Testis (tissue), 2 donors: ENCODE measurements around the gene SMAD4.

ENCODE experiments used
- POLR2A ChIP-seq: fragments of 450-650 bp; IDR thresholded peaks from one replicate; pipeline ENCODE4 v1.6.1; 2017; ENCODE audit warnings: antibody characterized with exemption, mild to moderate bottlenecking, moderate library complexity
- TF ChIP-seq, protein P1 (sequence below), 3 experiments: fragments of 450-650 bp in 2 of 3; fragments of 200-600 bp in 1 of 3; sonication (generic) in 1 of 3; IDR thresholded peaks; one replicate each; pipeline ENCODE4 v1.5.1; 2016 to 2019; ENCODE audit warnings: antibody characterized with exemption in 3 of 3, mild to moderate bottlenecking in 2 of 3, moderate library complexity in 1 of 3

DNA sequence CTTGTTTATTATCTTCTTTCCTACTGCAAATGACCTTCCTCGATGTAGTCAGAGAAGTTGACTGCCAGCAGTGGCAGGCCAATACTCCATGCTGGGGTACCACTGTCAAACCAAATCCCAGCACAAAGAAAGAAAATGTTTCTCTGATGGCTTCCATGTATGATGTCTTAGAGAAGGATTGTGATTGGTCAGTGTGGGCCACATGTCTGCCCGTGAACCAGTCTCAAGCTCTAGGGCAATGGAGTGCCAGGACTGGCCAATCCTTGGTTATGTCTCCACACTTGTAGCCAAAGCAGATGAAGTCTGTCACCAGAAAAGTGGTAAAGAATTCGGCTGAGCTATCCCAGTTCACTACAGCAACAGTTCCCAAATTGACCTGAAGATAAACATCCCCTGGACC is 17.6 kb upstream of the SMAD4 start:
- TF ChIP-seq, protein P1, sequence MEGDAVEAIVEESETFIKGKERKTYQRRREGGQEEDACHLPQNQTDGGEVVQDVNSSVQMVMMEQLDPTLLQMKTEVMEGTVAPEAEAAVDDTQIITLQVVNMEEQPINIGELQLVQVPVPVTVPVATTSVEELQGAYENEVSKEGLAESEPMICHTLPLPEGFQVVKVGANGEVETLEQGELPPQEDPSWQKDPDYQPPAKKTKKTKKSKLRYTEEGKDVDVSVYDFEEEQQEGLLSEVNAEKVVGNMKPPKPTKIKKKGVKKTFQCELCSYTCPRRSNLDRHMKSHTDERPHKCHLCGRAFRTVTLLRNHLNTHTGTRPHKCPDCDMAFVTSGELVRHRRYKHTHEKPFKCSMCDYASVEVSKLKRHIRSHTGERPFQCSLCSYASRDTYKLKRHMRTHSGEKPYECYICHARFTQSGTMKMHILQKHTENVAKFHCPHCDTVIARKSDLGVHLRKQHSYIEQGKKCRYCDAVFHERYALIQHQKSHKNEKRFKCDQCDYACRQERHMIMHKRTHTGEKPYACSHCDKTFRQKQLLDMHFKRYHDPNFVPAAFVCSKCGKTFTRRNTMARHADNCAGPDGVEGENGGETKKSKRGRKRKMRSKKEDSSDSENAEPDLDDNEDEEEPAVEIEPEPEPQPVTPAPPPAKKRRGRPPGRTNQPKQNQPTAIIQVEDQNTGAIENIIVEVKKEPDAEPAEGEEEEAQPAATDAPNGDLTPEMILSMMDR (IDR thresholded peaks at IDR 0.05): no peak
- TF ChIP-seq POLR2A: no peak
